Activated T-cell treated with anti-CD3 and anti-CD28 coated beads, Interleukin-2, amount 50 U/mL, for 72 hours (primary cell): ENCODE results near the gene PTPRK. TPM values are rescaled to one million over a fixed set of nuclear protein-coding genes. Genes with fewer than 3 reads are reported as not detected.

Experiments used
- ATAC-seq, 2 donors: fragments of 150-1000 bp; cut with Tn5 transposase; replicated peaks in 1 of 2; 2 replicates each; pipeline ENCODE4 v1.10.0; 2021; ENCODE audit warnings: moderate library complexity in 2 of 2, mild to moderate bottlenecking in 1 of 2
- DNase-seq, 2 donors: peaks; one replicate each; pipeline ENCODE4 v3.0.0; 2021 to 2022; ENCODE audit warnings: mixed read lengths in 1 of 2
- H3K27ac Mint-ChIP-seq: one replicate; pipeline ENCODE4 v1.8.0; 2022; ENCODE audit warnings: mild to moderate bottlenecking, moderate library complexity, mixed read lengths
- H3K27me3 Mint-ChIP-seq: one replicate; pipeline ENCODE4 v1.8.0; 2022; ENCODE audit warnings: low read depth, mixed read lengths
- H3K36me3 Mint-ChIP-seq, 2 donors: one replicate each; pipeline ENCODE4 v1.8.0; 2022; ENCODE audit warnings: mixed read lengths in 2 of 2, mild to moderate bottlenecking in 1 of 2; ENCODE audit not compliant: insufficient read depth in 2 of 2
- H3K4me1 Mint-ChIP-seq: one replicate; pipeline ENCODE4 v1.8.0; 2022; ENCODE audit warnings: low read depth, mixed read lengths
- H3K4me3 Mint-ChIP-seq, 2 donors: one replicate each; pipeline ENCODE4 v1.8.0; 2022; ENCODE audit warnings: mild to moderate bottlenecking in 2 of 2, mixed read lengths in 2 of 2, moderate library complexity in 2 of 2
- H3K9me3 Mint-ChIP-seq, 2 donors: one replicate each; pipeline ENCODE4 v1.8.0; 2022; ENCODE audit warnings: mixed read lengths in 2 of 2
- total RNA-seq, 2 donors: library from RNA; stranded (reverse); gene quantifications; one replicate each; pipeline ENCODE4 v1.2.3, GENCODE V29; 2022

Gene PTPRK
- total RNA-seq, 2 donors from 2014 or later = 3.8 to 6.4 TPM

DNA sequence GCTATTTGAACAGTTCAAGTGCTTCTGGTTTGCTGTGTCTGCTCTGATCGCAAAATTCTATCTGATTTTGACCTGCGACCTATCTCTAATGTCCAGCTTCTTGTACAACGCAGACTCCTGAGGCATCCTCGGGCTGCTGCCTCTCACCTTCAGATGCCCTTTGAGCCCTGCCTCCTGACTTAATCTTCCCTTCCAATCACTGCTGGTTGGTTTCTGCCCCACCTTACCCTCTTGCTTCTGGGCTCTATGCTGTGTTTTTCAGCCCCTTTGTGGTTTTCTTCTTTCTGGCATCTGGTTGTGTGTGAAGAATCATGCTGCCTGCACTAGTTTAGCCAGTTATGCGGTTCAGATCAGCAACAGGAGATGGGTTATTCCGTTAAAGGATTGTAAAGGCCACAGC is 488.4 kb downstream of the PTPRK start:
- DNase-seq (no peak), ATAC-seq (peak; percentile 11 to 37)
- no peaks in the 10 kb centered on the region for H3K27me3 Mint-ChIP-seq
- peak overlapping the region; percentile 7 to 38 for H3K4me3 Mint-ChIP-seq
- peak overlapping the region; percentile 16 for H3K27ac Mint-ChIP-seq
- H3K36me3 Mint-ChIP-seq = no peaks in the 10 kb centered on the region
- peaks cover 0 to 4% of the 10 kb centered on the region in 2 donors for H3K9me3 Mint-ChIP-seq
- peaks cover 29% of the 10 kb centered on the region for H3K4me1 Mint-ChIP-seq

DNA sequence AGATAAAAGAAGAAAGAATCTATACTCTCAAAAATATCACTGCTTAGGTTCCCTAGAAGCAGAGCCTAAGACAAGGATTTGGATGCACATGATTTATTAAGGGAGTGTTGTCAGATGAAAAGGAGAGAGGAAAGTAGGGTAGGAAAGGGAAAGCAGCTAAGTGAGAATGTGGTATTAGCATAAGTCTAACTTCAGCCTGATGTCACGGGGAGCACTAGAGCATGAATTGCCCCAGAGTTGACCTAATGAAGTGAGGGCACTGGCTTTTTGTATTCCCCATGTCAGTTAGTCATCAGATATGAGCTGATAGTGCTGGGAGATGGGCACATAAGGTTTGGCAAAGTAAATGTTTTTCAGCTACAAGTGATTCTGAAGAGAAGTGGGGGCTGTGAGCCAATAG is 490.6 kb downstream of the PTPRK start:
- Mint-ChIP-seq H3K36me3 (no peaks in the 10 kb centered on the region), H3K4me1 (peaks cover 33% of the 10 kb centered on the region), H3K27ac (no peak overlapping the region), H3K27me3 (no peaks in the 10 kb centered on the region), H3K9me3 (peaks cover 0 to 3% of the 10 kb centered on the region in 2 donors), H3K4me3 (no peak overlapping the region)
- DNase-seq (no peak), ATAC-seq (no peak)

DNA sequence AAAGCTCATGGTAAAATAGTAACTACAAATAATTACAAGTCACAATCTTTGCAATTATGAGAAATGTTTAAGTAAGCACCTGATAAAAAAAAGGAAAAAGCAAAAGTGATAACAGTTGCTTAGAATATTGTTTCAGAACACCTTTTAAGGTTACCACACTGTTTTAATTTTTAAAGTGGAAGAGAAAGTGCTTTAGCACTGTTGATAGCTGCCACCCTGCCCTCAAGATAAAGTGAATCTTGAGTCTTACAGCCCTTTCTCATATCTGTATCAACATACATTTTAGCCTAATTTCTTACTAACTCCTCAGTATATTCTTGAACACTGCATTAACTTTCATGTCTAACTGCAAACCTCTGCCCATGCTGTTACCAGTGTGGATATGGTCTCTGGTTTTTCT is 492.2 kb downstream of the PTPRK start:
- DNase-seq (no peak), ATAC-seq (no peak)
- Mint-ChIP-seq H3K4me1 (peaks cover 33% of the 10 kb centered on the region), H3K36me3 (no peaks in the 10 kb centered on the region), H3K4me3 (no peak overlapping the region), H3K9me3 (peaks cover 0 to 3% of the 10 kb centered on the region in 2 donors), H3K27ac (no peak overlapping the region), H3K27me3 (no peaks in the 10 kb centered on the region)

DNA sequence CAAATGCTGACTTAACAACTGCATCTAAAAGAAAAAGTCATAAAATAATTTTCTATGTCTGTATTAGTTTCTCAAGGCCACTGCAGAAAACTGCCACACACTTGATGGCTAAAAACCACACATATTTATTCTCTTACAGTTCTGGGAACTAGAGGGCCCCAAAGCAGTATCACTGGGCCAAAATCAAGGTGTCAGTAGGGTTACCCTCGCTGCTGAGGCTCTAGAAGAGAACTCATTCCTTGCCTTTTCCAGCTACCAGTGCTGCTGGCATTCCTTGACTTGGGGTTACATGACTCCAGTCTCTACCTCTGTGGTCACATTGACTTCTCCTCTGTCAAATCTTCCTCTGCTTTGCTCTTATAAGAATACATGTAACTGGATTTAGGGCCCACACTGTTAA is 494.9 kb downstream of the PTPRK start:
- no peak for ATAC-seq
- H3K4me1 Mint-ChIP-seq = peaks cover 18% of the 10 kb centered on the region
- H3K27ac Mint-ChIP-seq = no peak overlapping the region
- H3K36me3 Mint-ChIP-seq = no peaks in the 10 kb centered on the region
- peaks cover 0 to 3% of the 10 kb centered on the region in 2 donors for H3K9me3 Mint-ChIP-seq
- H3K4me3 Mint-ChIP-seq = no peak overlapping the region
- DNase-seq = no peak
- no peaks in the 10 kb centered on the region for H3K27me3 Mint-ChIP-seq

DNA sequence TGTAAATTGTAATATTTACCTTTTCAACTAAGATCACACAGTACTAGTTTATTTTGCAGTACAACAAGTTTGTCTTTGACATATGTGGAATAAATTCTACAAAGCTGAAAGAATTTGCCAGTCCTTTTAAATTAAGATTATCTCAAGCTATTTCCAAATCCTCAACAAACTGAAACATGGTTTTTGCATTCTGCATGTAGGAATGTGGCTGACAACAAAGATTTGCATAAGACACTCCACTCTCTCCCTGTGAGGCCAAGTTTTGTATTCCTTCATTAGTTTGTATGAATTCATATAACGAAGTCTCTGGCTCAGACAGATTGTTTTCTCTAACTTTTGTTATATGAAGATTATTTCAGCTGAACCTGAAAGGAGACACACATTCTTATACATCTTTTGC is 495.4 kb downstream of the PTPRK start:
- DNase-seq (no peak), ATAC-seq (no peak)
- Mint-ChIP-seq H3K36me3 (no peaks in the 10 kb centered on the region), H3K27me3 (no peaks in the 10 kb centered on the region), H3K9me3 (peaks cover 0 to 3% of the 10 kb centered on the region in 2 donors), H3K4me1 (peaks cover 18% of the 10 kb centered on the region), H3K27ac (no peak overlapping the region), H3K4me3 (no peak overlapping the region)

DNA sequence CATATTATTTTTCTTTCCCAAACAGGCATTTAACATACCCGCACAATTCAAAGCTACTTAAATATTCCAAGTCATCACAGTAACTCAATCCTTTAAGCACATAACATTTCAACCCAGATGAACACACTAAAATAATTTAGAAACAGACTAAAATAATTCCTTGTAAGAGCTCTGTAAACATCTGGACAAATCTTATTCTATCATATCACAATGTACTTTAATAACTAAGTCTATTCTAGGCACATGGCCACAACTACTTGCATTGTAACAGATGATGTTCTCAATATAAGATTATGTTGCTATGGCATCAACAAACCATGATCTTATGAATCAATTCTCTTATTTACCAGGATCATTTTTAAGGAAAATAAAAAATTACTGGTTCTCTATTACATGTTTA is 496.4 kb downstream of the PTPRK start:
- no peak for DNase-seq
- peaks cover 0 to under 1% of the 10 kb centered on the region in 2 donors for H3K9me3 Mint-ChIP-seq
- no peaks in the 10 kb centered on the region for H3K36me3 Mint-ChIP-seq
- H3K4me1 Mint-ChIP-seq = peaks cover 15% of the 10 kb centered on the region
- ATAC-seq = no peak
- no peak overlapping the region for H3K27ac Mint-ChIP-seq
- no peaks in the 10 kb centered on the region for H3K27me3 Mint-ChIP-seq
- no peak overlapping the region for H3K4me3 Mint-ChIP-seq

DNA sequence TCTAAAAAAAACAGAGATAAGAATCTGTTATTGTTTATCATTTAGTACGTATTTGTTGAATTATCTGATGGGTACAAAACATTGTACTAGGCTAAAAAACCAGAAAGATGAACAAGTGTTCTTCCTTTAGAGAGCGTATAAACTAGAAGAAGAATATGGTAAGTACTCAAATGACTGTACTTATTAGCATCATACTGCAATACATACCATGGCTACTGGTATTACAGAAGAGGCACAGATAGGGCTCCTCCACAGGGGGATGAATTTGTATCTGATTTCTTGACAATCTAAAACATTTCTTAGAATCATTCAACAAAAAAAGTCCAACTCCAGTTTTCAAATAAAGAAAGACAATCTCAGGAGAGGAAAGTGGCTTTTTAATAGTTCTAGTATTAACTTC is 501.6 kb downstream of the PTPRK start:
- Mint-ChIP-seq H3K9me3 (no peaks in the 10 kb centered on the region), H3K4me1 (peaks cover 12% of the 10 kb centered on the region), H3K36me3 (no peaks in the 10 kb centered on the region), H3K27ac (no peak overlapping the region), H3K27me3 (no peaks in the 10 kb centered on the region), H3K4me3 (no peak overlapping the region)
- ATAC-seq = no peak
- DNase-seq = no peak

DNA sequence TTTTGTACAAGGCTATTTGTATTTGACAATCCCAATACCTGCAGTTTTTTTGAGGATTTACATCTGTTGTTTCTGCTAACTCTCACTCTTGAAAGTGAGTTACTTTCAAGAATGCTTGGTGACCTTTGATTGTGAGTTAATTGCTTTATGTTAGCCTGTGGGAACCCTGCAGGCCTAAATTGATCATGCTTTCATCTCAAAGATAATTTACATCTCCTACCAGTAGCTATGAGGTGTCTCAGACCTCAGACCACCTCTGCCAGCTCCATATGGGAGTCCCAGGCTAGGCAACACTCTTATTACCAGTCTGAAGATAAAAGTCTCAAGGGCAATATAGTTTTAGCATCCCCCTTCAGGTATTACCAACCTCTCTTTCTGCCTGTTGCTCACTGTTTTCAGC is 503.1 kb downstream of the PTPRK start:
- Mint-ChIP-seq H3K4me3 (no peak overlapping the region), H3K36me3 (no peaks in the 10 kb centered on the region), H3K4me1 (peaks cover 12% of the 10 kb centered on the region), H3K27ac (no peak overlapping the region), H3K9me3 (no peaks in the 10 kb centered on the region), H3K27me3 (no peaks in the 10 kb centered on the region)
- DNase-seq (no peak), ATAC-seq (no peak)

DNA sequence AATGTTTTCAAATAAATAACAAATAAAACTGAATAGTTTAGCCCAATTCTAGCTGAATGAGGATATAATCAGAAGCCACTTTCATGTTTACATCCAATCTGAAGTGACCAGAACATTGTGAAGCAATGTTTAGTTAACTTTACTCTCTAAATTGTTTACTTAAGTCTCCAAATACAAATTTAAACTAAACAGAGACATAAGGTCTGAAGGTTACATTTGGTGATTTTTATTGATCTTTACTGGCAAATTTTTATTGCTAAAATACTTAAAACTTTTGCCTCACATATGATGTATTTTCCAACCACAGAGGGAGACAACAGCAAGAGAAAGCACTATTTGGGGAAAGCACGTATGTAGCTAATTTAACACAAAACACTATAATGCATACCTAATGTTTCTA is 512.7 kb downstream of the PTPRK start:
- no peak for DNase-seq
- Mint-ChIP-seq H3K9me3 (no peaks in the 10 kb centered on the region), H3K4me3 (no peak overlapping the region), H3K27ac (no peak overlapping the region), H3K27me3 (no peaks in the 10 kb centered on the region), H3K4me1 (peaks cover 10% of the 10 kb centered on the region), H3K36me3 (no peaks in the 10 kb centered on the region)
- no peak for ATAC-seq

DNA sequence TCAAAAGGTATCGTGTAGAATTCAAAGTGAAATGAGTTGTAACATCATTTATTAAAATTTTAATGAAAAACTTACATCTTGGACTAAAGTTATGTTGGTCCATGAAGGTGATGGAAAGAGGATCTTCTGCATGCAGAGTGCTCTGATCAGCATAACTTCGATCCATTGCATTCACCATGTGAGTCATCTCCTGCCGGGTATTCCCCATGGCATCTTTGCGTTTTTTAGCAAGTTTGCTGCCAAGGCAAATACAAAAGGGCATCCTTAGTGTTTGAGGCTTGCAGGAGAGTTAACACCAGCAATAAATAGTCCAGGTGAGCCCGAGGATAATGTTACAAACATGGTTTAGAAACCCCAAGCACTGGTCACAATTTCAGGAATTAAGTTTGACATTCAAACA is 515.4 kb downstream of the PTPRK start:
- ATAC-seq = no peak
- Mint-ChIP-seq H3K9me3 (no peaks in the 10 kb centered on the region), H3K27ac (no peak overlapping the region), H3K4me1 (peaks cover 18% of the 10 kb centered on the region), H3K4me3 (no peak overlapping the region), H3K36me3 (no peaks in the 10 kb centered on the region), H3K27me3 (no peaks in the 10 kb centered on the region)
- no peak for DNase-seq

DNA sequence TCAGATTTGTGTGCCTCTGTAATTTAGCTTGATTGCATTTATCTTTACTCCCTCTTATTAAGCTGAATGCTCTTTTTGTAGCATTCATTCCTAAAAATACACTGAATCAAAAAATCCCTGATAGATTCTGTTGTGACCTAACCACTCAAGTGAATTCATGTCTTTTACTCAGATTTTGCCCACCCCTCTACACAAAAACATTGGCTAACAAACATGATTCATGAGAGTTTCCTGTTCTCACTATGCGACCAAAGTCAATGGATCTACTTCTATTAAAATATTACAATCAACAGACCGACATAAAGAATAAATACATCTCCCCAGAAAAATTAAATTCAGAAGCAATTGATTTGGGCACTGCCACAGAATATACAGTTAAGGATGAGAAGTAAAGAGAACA is 520.0 kb downstream of the PTPRK start:
- peak overlapping the region; percentile 10 for H3K27ac Mint-ChIP-seq
- no peaks in the 10 kb centered on the region for H3K27me3 Mint-ChIP-seq
- no peak for ATAC-seq
- H3K4me3 Mint-ChIP-seq = peak overlapping the region; percentile 28 to 58
- DNase-seq = no peak
- H3K36me3 Mint-ChIP-seq = no peaks in the 10 kb centered on the region
- no peaks in the 10 kb centered on the region for H3K9me3 Mint-ChIP-seq
- peaks cover 60% of the 10 kb centered on the region for H3K4me1 Mint-ChIP-seq

DNA sequence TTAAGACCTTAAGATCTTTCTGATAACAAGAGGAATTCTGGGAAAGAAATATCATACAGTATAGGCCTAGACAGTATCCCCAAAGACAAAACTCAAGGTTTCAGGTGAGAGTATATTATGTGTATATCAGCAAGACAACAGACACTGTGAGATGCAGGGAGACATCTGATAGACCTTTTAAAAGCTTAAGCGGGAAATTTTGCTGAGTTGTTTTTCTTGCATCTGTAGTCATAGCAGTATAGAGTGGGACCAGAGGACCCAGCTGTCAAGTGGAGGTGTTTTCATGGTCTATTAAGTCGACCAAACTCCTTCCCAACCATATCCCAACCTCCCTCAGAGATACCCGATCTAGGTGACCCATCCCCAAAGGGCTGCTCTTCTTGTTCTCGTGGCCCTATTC is 521.4 kb downstream of the PTPRK start:
- DNase-seq (no peak), ATAC-seq (peak; percentile 50 to 63)
- H3K27me3 Mint-ChIP-seq = no peaks in the 10 kb centered on the region
- no peaks in the 10 kb centered on the region for H3K9me3 Mint-ChIP-seq
- peaks cover 51% of the 10 kb centered on the region for H3K4me1 Mint-ChIP-seq
- H3K27ac Mint-ChIP-seq = no peak overlapping the region
- H3K36me3 Mint-ChIP-seq = no peaks in the 10 kb centered on the region
- H3K4me3 Mint-ChIP-seq = no peak overlapping the region

DNA sequence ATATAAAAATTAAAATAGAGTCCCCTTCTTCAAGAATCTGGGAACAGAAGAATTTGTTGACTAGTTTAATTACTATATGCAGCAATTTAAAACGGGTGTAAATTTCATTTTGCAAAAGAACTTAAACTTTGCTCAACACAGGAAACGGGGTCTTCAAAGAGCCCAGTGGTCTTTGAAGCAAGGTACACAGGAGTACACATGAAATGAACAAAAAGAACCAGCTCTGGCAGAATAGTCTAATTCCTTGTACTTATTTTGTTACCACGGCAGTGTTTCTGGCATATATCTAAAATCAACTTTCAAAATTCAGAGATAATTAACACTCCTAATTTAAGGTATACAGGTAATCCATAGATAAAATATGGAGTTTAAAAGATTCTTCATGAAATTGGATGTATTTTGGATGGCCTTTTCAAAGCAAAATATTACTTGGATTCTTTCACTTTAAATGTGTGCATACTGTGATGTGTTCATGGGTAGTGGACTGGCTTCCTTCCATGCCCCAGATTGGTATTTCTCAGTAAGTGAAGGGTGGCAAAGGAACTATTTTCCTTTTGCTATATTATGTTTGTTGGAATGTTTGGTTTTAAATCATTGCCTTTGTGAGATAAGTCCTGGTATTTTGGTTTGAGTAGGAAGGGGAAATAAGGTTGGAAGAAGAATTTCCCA is 522.8 kb downstream of the PTPRK start:
- H3K4me3 Mint-ChIP-seq = peak overlapping the region; percentile 58 to 67
- no peak for DNase-seq
- H3K36me3 Mint-ChIP-seq = no peaks in the 10 kb centered on the region
- H3K9me3 Mint-ChIP-seq = no peaks in the 10 kb centered on the region
- ATAC-seq = no peak
- no peaks in the 10 kb centered on the region for H3K27me3 Mint-ChIP-seq
- peaks cover 51% of the 10 kb centered on the region for H3K4me1 Mint-ChIP-seq
- H3K27ac Mint-ChIP-seq = peak overlapping the region; percentile 81

DNA sequence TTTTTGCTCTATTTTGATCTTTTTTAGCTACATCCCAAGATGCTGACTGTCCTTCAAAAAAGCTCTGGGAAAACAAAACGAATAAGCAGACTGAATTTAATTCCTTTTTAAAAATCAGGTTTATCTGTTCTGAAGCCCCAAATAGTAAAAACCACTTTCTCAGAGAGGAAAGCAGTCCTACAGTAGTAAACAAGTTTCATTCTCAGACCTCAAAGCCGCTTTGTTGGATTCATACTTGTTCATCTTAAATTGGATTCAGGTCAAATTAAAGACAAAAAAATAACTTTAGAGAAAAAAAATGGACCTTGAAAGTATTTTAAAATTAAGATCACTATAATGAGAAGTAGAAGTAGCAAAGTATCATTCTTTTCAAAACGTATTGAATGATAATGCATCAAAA is 523.5 kb downstream of the PTPRK start:
- H3K36me3 Mint-ChIP-seq = no peaks in the 10 kb centered on the region
- peak overlapping the region; percentile 81 for H3K27ac Mint-ChIP-seq
- no peaks in the 10 kb centered on the region for H3K27me3 Mint-ChIP-seq
- no peak for DNase-seq
- peaks cover 57% of the 10 kb centered on the region for H3K4me1 Mint-ChIP-seq
- ATAC-seq = no peak
- no peaks in the 10 kb centered on the region for H3K9me3 Mint-ChIP-seq
- peak overlapping the region; percentile 58 to 67 for H3K4me3 Mint-ChIP-seq
